DMS 273 (cell line): ENCODE measurements around the gene ACVRL1.

Source experiments
- DNase-seq: peaks from one replicate; lab custom pipeline; 2025; ENCODE audit not compliant: unreplicated experiment; lab: John Stamatoyannopoulos, UW

The ACVRL1 gene

GRCh38 chr12:51914034-51914923 lies 7.0 kb downstream of the ACVRL1 start:
- DNase-seq, result no peak

- DNase-seq, result no peak
Observed at GRCh38 chr12:51915003-51915625, 7.8 kb downstream of the ACVRL1 start.

GRCh38 chr12:51915951-51916350 lies 8.6 kb downstream of the ACVRL1 start:
- no peak for DNase-seq

- no peak for DNase-seq
Observed at GRCh38 chr12:51917041-51917590, 9.8 kb downstream of the ACVRL1 start.

GRCh38 chr12:51917746-51918453 lies 10.6 kb downstream of the ACVRL1 start:
- DNase-seq, result peak; percentile 43

- no peak for DNase-seq
Observed at GRCh38 chr12:51920046-51920445, 12.7 kb downstream of the ACVRL1 start.

GRCh38 chr12:51921017-51921725 lies 13.9 kb downstream of the ACVRL1 start:
- peak; percentile 74 for DNase-seq

GRCh38 chr12:51922146-51922545 lies 14.8 kb downstream of the ACVRL1 start:
- DNase-seq, result no peak

- no peak for DNase-seq
Observed at GRCh38 chr12:51922762-51923505, 15.6 kb downstream of the ACVRL1 start.

- DNase-seq, result no peak
Observed at GRCh38 chr12:51923506-51924365, 16.4 kb downstream of the ACVRL1 start.

GRCh38 chr12:51924551-51925319 lies 17.4 kb downstream of the ACVRL1 start:
- DNase-seq, result no peak

GRCh38 chr12:51925346-51926063 lies 18.2 kb downstream of the ACVRL1 start:
- DNase-seq, result no peak

GRCh38 chr12:51926064-51926632 lies 18.8 kb downstream of the ACVRL1 start:
- no peak for DNase-seq

- DNase-seq, result peak; percentile 51
Observed at GRCh38 chr12:51926718-51927117, 19.4 kb downstream of the ACVRL1 start.

- DNase-seq, result peak; percentile 29
Observed at GRCh38 chr12:51932218-51933076, 25.1 kb downstream of the ACVRL1 start.

GRCh38 chr12:51934080-51934479 lies 26.8 kb downstream of the ACVRL1 start:
- no peak for DNase-seq

- peak; percentile 64 for DNase-seq
Observed at GRCh38 chr12:51937926-51938325, 30.6 kb downstream of the ACVRL1 start.
